ENCODE results near the gene AUTS2.

DNA sequence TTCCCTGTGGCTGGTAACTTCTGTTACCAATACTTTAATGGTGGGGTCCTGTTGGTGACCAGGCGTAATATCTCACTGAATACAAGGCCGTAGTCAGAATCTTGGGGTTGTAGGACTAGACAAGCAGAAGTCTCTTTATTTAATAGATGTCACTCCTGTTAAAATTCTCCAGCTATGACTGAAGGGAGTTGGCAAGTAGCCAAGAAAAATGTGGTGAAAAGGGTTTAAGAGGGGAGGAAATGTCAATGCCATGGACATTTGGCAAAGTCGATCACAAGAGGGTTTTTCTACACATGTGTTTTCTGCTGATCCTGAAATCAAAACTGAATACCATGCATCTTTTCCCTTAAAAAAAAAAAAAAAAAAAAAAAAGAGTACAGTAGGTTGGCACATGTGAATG, 533.5 kb downstream of the AUTS2 start:
- TF ChIP-seq CTCF (IDR thresholded peaks at IDR 0.05; ENCODE audit: low read length) (no peak), EZH2 (IDR thresholded peaks at IDR 0.05; ENCODE audit: borderline replicate concordance, low read length) (no peak)

All from OCI-LY1 (cell line).